Peyer's patch (tissue), 4 donors: ENCODE measurements around the gene N4BP2. TPM values are rescaled to one million over a fixed set of nuclear protein-coding genes. Genes with fewer than 3 reads are reported as not detected.
A peak's percentile ranks its signal among the peaks of the same experiment; 100 is the strongest.

Experiments
- DNase-seq, 3 donors: peaks; one replicate each; pipeline ENCODE4 v3.0.0-alpha.2; 2017 to 2019
- H3K27ac ChIP-seq, 4 donors: fragments of 200-600 bp; sonication (generic); one replicate each; pipeline ENCODE4 v1.5.1; 2016 to 2019
- H3K27me3 ChIP-seq, 2 donors: fragments of 200-600 bp; sonication (generic); one replicate each; pipeline ENCODE4 v1.5.1; 2019
- H3K36me3 ChIP-seq, 3 donors: fragments of 200-600 bp; sonication (generic); one replicate each; pipeline ENCODE4 v1.5.1; 2016 to 2019
- H3K4me1 ChIP-seq, 4 donors: fragments of 200-600 bp; sonication (generic); one replicate each; pipeline ENCODE4 v1.5.1; 2016 to 2019
- H3K4me3 ChIP-seq, 4 donors: fragments of 200-600 bp; sonication (generic); 1 replicate in 3 of 4; 2 replicates in 1 of 4; pipeline ENCODE4 v1.5.1; 2016 to 2019; ENCODE audit warnings: mild to moderate bottlenecking in 1 of 4
- H3K9me3 ChIP-seq, 4 donors: fragments of 200-600 bp; sonication (generic); one replicate each; pipeline ENCODE4 v1.5.1; 2016 to 2019; ENCODE audit warnings: mild to moderate bottlenecking in 1 of 4
- POLR2A ChIP-seq, 2 donors: fragments of 450-650 bp; IDR thresholded peaks; one replicate each; pipeline ENCODE4 v1.5.1; 2017; ENCODE audit warnings: antibody characterized with exemption in 2 of 2, mild to moderate bottlenecking in 2 of 2, moderate library complexity in 2 of 2
- total RNA-seq, 4 donors: library from RNA; depleted of rRNA; stranded (reverse); fragments of >200 nt; gene quantifications; one replicate each; pipeline ENCODE4 v1.1.0, GENCODE V29; 2016
- TF ChIP-seq, protein P1 (sequence below), 6 experiments: fragments of 450-650 bp in 4 of 6; fragments of 200-600 bp in 2 of 6; sonication (generic) in 1 of 6; IDR thresholded peaks; one replicate each; pipeline ENCODE4 v1.5.1; 2017 to 2019; ENCODE audit warnings: antibody characterized with exemption in 6 of 6, mild to moderate bottlenecking in 3 of 6, moderate library complexity in 1 of 6

The N4BP2 gene
- total RNA-seq, 4 donors from 2014 or later = 8.1 to 39.6 (median 10.2) TPM

DNA sequence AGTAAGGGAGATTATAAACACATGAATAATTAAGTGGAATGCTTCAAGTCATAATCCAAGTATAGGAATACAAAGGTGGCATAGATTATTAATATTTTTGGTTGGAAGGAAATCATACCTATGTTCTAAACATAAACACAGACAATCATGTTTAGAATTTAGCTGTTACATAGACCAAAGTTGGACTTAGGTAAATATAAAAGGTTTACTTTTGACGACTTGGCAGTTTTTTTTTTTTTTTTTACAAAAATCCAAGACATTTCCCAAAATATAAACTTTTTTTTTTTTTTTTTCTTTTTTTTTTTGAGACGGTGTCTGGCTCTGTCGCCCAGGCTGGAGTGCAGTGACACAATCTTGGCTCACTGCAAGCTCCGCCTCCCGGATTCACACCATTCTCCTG, 3.5 kb upstream of the N4BP2 start:
- no peak overlapping the region for H3K27ac ChIP-seq
- TF ChIP-seq, protein P1, sequence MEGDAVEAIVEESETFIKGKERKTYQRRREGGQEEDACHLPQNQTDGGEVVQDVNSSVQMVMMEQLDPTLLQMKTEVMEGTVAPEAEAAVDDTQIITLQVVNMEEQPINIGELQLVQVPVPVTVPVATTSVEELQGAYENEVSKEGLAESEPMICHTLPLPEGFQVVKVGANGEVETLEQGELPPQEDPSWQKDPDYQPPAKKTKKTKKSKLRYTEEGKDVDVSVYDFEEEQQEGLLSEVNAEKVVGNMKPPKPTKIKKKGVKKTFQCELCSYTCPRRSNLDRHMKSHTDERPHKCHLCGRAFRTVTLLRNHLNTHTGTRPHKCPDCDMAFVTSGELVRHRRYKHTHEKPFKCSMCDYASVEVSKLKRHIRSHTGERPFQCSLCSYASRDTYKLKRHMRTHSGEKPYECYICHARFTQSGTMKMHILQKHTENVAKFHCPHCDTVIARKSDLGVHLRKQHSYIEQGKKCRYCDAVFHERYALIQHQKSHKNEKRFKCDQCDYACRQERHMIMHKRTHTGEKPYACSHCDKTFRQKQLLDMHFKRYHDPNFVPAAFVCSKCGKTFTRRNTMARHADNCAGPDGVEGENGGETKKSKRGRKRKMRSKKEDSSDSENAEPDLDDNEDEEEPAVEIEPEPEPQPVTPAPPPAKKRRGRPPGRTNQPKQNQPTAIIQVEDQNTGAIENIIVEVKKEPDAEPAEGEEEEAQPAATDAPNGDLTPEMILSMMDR (IDR thresholded peaks at IDR 0.05) = no peak
- no peak for TF ChIP-seq POLR2A (IDR thresholded peaks at IDR 0.05)
- no peaks in the 10 kb centered on the region for H3K36me3 ChIP-seq
- no peaks in the 10 kb centered on the region for H3K27me3 ChIP-seq
- peaks cover 0 to 18% (median 0%) of the 10 kb centered on the region in 4 donors for H3K4me1 ChIP-seq
- no peaks in the 10 kb centered on the region for H3K9me3 ChIP-seq
- no peak for DNase-seq
- H3K4me3 ChIP-seq = no peak overlapping the region

DNA sequence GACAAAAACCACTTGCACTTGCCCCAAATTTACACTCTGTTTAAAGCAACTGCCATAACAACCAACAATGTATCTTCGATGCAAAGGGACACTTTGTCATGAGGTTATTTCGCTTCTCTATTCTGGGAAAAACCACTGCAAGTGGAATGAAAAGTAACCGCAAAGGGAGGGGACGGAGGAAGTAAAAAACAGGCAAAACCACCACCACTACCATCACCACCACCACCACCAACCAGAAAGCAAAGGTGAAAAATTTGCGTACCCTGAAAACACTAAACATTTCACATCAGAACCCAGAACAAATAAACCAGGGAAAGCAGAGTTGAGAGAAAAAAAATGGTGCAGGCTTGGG, 1.2 kb upstream of the N4BP2 start:
- no peak for TF ChIP-seq POLR2A (IDR thresholded peaks at IDR 0.05)
- TF ChIP-seq, protein P1 (IDR thresholded peaks at IDR 0.05) = peak in 1 of 6 experiments; percentile 8
- Histone ChIP-seq H3K9me3 (no peaks in the 10 kb centered on the region), H3K4me1 (peaks cover 0 to 18% (median 3%) of the 10 kb centered on the region in 4 donors), H3K27ac (peak overlapping the region; percentile 99 to 100 (median 99)), H3K4me3 (peak overlapping the region; percentile 82 to 92 (median 90)), H3K36me3 (no peaks in the 10 kb centered on the region), H3K27me3 (no peaks in the 10 kb centered on the region)
- DNase-seq = no peak

DNA sequence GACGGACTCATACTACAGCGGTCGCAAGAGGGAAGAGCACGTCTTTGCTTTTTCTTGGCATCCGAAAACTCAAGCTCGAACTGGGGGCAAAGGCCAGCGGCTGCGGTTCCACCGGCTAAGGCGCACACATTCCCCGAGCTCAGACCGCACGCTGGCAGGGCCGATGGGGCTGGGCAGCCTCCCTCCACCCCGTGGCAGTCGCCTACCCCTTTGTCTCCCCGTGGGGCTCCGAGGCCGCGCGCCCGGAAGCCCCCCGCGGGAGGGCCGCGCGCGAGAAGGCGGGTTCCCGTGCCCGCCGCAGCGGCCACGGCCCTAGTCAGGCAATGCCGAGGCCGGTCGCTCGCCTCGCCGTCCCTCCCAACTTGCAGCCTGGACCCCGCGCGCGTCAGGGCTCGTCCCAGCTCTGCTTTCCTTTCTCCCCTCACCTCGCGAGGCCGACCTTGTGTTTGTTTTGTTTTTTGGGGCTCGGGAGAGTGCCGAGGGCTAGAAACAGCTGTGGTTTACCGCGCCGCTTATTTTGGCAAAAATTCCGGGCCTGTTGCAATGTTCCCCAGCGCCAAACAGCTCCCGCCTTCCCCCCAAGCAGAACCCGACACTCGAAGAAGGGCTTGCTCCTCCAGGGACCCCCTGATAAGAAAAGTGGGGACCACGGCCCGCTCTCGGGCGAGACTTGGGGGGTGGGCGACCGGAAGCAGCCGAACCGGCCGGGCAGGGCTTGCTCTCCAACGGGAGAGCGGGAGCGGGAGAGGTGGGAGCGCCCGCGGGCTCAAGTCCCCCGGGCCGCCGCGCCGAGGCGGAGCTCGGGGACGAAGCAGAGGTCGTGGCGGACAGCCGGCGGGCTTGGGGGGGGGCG, 561 bp upstream of the N4BP2 start:
- peak; percentile 64 to 82 (median 79) for DNase-seq
- Histone ChIP-seq H3K36me3 (no peaks in the 10 kb centered on the region), H3K4me3 (peak overlapping the region; percentile 82 to 92 (median 90)), H3K4me1 (peaks cover 0 to 18% (median 3%) of the 10 kb centered on the region in 4 donors), H3K27me3 (no peaks in the 10 kb centered on the region), H3K27ac (peak overlapping the region; percentile 99 to 100 (median 99)), H3K9me3 (no peaks in the 10 kb centered on the region)
- TF ChIP-seq, protein P1 (IDR thresholded peaks at IDR 0.05) = no peak
- TF ChIP-seq POLR2A (IDR thresholded peaks at IDR 0.05) = peak; percentile 38 to 75

DNA sequence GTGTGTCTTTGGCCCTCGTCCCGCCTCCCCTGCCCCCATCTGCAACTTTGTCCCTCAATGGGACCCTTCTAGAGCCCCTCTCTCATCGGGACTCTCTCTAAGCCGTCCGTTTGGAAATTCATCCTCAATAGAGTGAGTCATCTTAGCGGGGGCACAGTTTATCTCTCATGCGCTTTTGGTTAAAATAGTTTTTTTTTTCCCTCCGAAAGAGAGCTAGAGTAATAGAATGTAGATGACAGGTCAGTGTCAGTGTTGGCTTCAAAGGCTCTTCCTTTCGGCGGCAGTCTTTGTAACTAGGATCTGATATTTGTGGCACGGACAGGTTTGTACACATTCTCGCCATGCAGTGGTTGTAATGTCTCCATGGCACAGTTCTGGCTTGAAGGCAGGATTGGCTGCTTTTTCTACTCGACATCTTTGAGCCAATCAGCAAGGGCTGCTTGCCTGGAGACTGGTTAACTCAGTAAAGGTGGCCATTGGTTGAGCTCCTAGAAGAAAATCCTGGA, 989 bp downstream of the N4BP2 start:
- DNase-seq = peak; percentile 64 to 92 (median 84)
- peaks cover 0 to 18% (median 3%) of the 10 kb centered on the region in 4 donors for H3K4me1 ChIP-seq
- H3K36me3 ChIP-seq = no peaks in the 10 kb centered on the region

DNA sequence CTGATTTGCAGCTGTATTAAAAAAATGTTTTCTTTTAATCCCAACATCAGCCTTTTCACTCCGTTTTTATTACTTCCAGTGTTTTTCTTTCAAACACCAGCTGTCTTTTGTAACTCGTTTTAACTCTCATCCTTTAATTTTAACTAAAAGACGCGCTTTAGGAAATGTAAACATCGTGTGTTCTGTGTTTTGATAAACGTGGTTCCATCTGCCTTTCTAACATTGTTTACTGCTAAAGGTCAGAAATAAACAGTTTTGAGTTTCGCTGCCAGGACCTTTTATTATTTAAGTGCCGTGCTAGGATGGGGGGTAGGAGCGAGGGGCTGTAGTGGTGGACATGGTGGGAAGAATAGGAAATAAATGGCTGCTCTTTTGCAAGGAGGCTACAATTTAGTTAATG, 1.5 kb downstream of the N4BP2 start:
- Histone ChIP-seq H3K27me3 (no peaks in the 10 kb centered on the region), H3K4me1 (peaks cover 0 to 18% (median 3%) of the 10 kb centered on the region in 4 donors), H3K27ac (peak overlapping the region; percentile 99 to 100 (median 99)), H3K4me3 (peak overlapping the region; percentile 82 to 92 (median 90)), H3K9me3 (no peaks in the 10 kb centered on the region), H3K36me3 (no peaks in the 10 kb centered on the region)
- no peak for DNase-seq
- TF ChIP-seq POLR2A (IDR thresholded peaks at IDR 0.05) = no peak
- TF ChIP-seq, protein P1 (IDR thresholded peaks at IDR 0.05) = no peak

More for the DNA sequence above, 989 bp downstream of the N4BP2 start:
- H3K9me3 ChIP-seq = no peaks in the 10 kb centered on the region
- TF ChIP-seq POLR2A (IDR thresholded peaks at IDR 0.05) = peak in 1 of 2 donors; percentile 66
- TF ChIP-seq, protein P1 (IDR thresholded peaks at IDR 0.05) = no peak
- H3K27me3 ChIP-seq = no peaks in the 10 kb centered on the region
- peak overlapping the region; percentile 82 to 92 (median 90) for H3K4me3 ChIP-seq
- peak overlapping the region; percentile 99 to 100 (median 99) for H3K27ac ChIP-seq
